G401.6 (cell line): Measurements from ENCODE around the gene CNN3.

ENCODE experiments used
- FAIRE-seq: peaks from 2 replicates; lab custom pipeline; 2012; peaks lifted over from hg19 to GRCh38; lab: Jason Lieb, UNC

CNN3 gene

GRCh38 chr1:94855307-94855700, 71.6 kb downstream of the CNN3 start:
- no peak for FAIRE-seq

GRCh38 chr1:94854458-94855306, 72.2 kb downstream of the CNN3 start:
- peak; percentile 96 for FAIRE-seq

- no peak for FAIRE-seq
Observed at GRCh38 chr1:94852788-94853187, 74.1 kb downstream of the CNN3 start.

- FAIRE-seq = no peak
Observed at GRCh38 chr1:94851571-94851970, 75.3 kb downstream of the CNN3 start.
